HepG2 (cell line): ENCODE measurements around the gene HLA-DOA. TPM values are rescaled to one million over a fixed set of nuclear protein-coding genes. Genes with fewer than 3 reads are reported as not detected.

Experiments
- BCLAF1 ChIP-seq: fragments of 450-650 bp; IDR thresholded peaks from 2 replicates; pipeline ENCODE4 v1.6.1; 2017; ENCODE audit warnings: mild to moderate bottlenecking
- FOSL1 ChIP-seq: sonication (generic); formaldehyde crosslinking; IDR thresholded peaks from 2 replicates; pipeline ENCODE4 v1.9.0; 2021; ENCODE audit warnings: missing genetic modification reagents, borderline replicate concordance
- HDAC1 ChIP-seq: sonication (generic); formaldehyde crosslinking; IDR thresholded peaks from 2 replicates; pipeline ENCODE4 v1.5.1; 2020; ENCODE audit warnings: mild to moderate bottlenecking, missing genetic modification reagents
- KLF11 ChIP-seq: IDR thresholded peaks from 2 replicates; pipeline ENCODE4 v1.6.1; 2016; ENCODE audit warnings: missing compliant biosample characterization
- KMT2A ChIP-seq: sonication (generic); formaldehyde crosslinking; IDR thresholded peaks from 2 replicates; pipeline ENCODE4 v1.4.0; 2020; ENCODE audit warnings: missing genetic modification reagents
- NR3C1 ChIP-seq: sonication (generic); formaldehyde crosslinking; IDR thresholded peaks from 2 replicates; pipeline ENCODE4 v1.4.0; 2020; ENCODE audit warnings: missing genetic modification reagents
- SP5 ChIP-seq: IDR thresholded peaks from 2 replicates; pipeline ENCODE4 v1.6.1; 2016; ENCODE audit warnings: low read depth, borderline replicate concordance
- SRF ChIP-seq: IDR thresholded peaks from 2 replicates; pipeline ENCODE4 v1.6.1; 2011; ENCODE audit warnings: mild to moderate bottlenecking, low read depth, low read length, moderate library complexity
- TBX3 ChIP-seq: fragments of 450-650 bp; IDR thresholded peaks from 2 replicates; pipeline ENCODE4 v1.6.1; 2017; ENCODE audit warnings: antibody characterized with exemption, mild to moderate bottlenecking, inconsistent platforms, borderline replicate concordance
- TOPORS ChIP-seq: sonication (generic); formaldehyde crosslinking; IDR thresholded peaks from 2 replicates; pipeline ENCODE4 v1.8.0; 2023; ENCODE audit warnings: mild to moderate bottlenecking, missing genetic modification reagents
- TRAFD1 ChIP-seq: sonication (generic); formaldehyde crosslinking; IDR thresholded peaks from 2 replicates; pipeline ENCODE4 v1.5.1; 2020; ENCODE audit warnings: missing genetic modification reagents, mild to moderate bottlenecking, borderline replicate concordance
- XBP1 ChIP-seq: sonication (generic); formaldehyde crosslinking; IDR thresholded peaks from 2 replicates; pipeline ENCODE4 v1.5.0; 2020; ENCODE audit warnings: missing genetic modification reagents
- ZBTB3 ChIP-seq: sonication (generic); formaldehyde crosslinking; IDR thresholded peaks from 2 replicates; pipeline ENCODE4 v1.4.0; 2020; ENCODE audit warnings: low read depth, mild to moderate bottlenecking, moderate library complexity, missing genetic modification reagents, borderline replicate concordance
- ZBTB39 ChIP-seq: sonication (generic); formaldehyde crosslinking; IDR thresholded peaks from 2 replicates; pipeline ENCODE4 v1.5.0; 2020; ENCODE audit warnings: missing genetic modification reagents
- ZBTB7A ChIP-seq: sonication (generic); formaldehyde crosslinking; IDR thresholded peaks from 2 replicates; pipeline ENCODE4 v1.8.0; 2022; ENCODE audit warnings: mild to moderate bottlenecking, missing genetic modification reagents
- ZNF205 ChIP-seq: IDR thresholded peaks from 2 replicates; pipeline ENCODE4 v1.6.1; 2018; ENCODE audit warnings: missing biosample characterization, missing genetic modification reagents
- ZNF747 ChIP-seq: sonication (generic); formaldehyde crosslinking; IDR thresholded peaks from 2 replicates; pipeline ENCODE4 v1.8.1; 2023; ENCODE audit warnings: missing genetic modification reagents, mild to moderate bottlenecking, borderline replicate concordance
- ZZZ3 ChIP-seq: sonication (generic); formaldehyde crosslinking; IDR thresholded peaks from 2 replicates; pipeline ENCODE4 v1.4.0; 2020; ENCODE audit warnings: missing genetic modification reagents, mild to moderate bottlenecking, borderline replicate concordance
- polyA plus RNA-seq, 8 experiments: library from polyadenylated mRNA; depleted of rRNA in 3 of 8; stranded (reverse) in 7 of 8; unstranded in 1 of 8; fragments of >200 nt; fragmentation: Illumina TruSeq in 4 of 8; extraction: Trizol in 4 of 8; gene quantifications; 2 replicates each; pipeline versions ENCODE4 v1.2.1 to v1.2.3, GENCODE V29; 2011 to 2016; ENCODE audit warnings: low read depth in 4 of 8, missing spikeins in 1 of 8, mixed read lengths in 1 of 8; ENCODE audit not compliant: insufficient read depth in 1 of 8
- total RNA-seq, 5 experiments: library from RNA; depleted of rRNA; stranded (reverse); fragments of >200 nt; fragmentation: Illumina TruSeq; extraction: Trizol; gene quantifications; 2 replicates each; pipeline ENCODE4 v1.2.3, GENCODE V29; 2016; ENCODE audit warnings: low read depth in 1 of 5
- TF ChIP-seq, protein P1 (sequence below): sonication (generic); formaldehyde crosslinking; IDR thresholded peaks from 2 replicates; pipeline ENCODE4 v1.8.1; 2023; ENCODE audit warnings: mild to moderate bottlenecking, moderate library complexity, missing genetic modification reagents

HLA-DOA gene
- total and polyA plus RNA-seq, 2 of the 13 experiments (the other 11 are each of a cell fraction or from before 2014, with no cell fraction given) = 0.03 to 0.09 TPM

DNA sequence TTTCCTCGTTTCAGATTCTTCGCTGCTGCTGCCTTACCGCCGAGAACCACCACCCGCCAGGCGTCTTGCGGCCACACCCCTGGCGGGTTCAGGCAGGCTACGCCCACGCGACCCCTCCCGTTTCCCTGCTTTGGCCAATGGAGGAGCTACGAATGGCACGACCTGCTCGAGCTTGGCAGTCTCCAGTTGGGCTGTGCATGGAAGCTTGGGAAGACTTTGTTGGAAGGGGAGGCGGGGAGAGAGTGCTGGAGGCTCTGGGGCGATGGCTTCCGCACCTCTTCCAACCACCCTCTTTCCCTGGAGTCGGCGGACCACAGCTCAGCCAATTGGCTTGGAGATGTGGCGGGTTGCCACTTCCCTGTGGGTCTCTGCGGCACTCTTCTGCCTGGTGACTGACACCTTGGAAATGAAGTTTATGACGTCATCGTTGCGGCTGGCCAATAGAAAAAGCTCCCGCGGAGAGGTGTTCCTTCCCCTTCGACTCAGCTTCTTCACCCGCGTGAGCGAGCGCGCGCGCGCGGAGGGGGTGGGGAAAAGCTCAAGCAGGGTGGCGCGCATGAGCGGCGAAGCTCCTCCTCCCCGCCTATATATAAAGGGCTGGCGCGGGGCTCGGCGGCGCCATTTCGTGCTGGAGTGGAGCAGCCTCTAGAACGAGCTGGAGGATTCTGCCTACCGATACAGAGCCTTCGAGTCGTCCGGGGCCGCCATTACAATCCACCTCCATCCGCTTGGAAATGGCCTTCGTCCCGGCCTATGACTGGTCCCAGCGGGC is 37.6 kb downstream of the HLA-DOA start (continued):
- TF ChIP-seq ZBTB39 (CRISPR knock-in tag) (0 out of 2 replicates have a peak, but pooled peaks have one; percentile 25), TOPORS (peak; percentile 40; the same call in 1 of the 2 replicates), ZNF205 (CRISPR knock-in tag) (peak; percentile 76; the same call in 1 of the 2 replicates), KLF11 (CRISPR knock-in tag) (no peak; the same call in none of the 2 replicates), SP5 (CRISPR knock-in tag) (peak; percentile 6; the same call in 1 of the 2 replicates), BCLAF1 (no peak), NR3C1 (CRISPR knock-in tag) (no peak), HDAC1 (CRISPR knock-in tag) (no peak), ZZZ3 (CRISPR knock-in tag) (peak; percentile 73; the same call in 1 of the 2 replicates), TBX3 (peak; percentile 79; the same call in 1 of the 2 replicates), XBP1 (CRISPR knock-in tag) (0 out of 2 replicates have a peak, but pooled peaks have one; percentile 54), ZBTB7A (CRISPR knock-in tag) (peak; percentile 69; the same call in 1 of the 2 replicates), KMT2A (CRISPR knock-in tag) (peak; percentile 77; the same call in 1 of the 2 replicates), ZBTB3 (CRISPR knock-in tag) (no peak), TRAFD1 (CRISPR knock-in tag) (no peak; the same call in 1 of the 2 replicates), ZNF747 (CRISPR knock-in tag) (0 out of 2 replicates have a peak, but pooled peaks have one; percentile 15), FOSL1 (CRISPR knock-in tag) (peak; percentile 51; the same call in 1 of the 2 replicates), SRF (no peak)
- TF ChIP-seq, protein P1, sequence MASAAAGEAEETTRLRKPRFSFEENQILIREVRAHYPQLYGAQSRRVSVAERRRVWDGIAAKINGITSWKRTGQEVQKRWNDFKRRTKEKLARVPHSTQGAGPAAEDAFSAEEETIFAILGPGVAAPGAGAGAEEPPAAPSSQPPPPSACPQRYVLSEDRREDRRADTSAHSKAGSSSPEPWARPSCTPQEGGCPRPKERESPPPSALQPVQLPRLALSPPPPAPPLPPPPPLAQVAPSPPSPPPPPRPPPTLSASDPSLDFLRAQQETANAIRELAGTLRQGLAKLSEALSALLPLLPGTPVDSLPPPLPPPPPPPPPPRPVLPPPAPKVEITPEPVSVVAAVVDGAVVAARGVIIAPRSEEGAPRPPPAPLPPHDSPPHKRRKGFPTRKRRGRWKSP (CRISPR knock-in tag) = peak; percentile 80
